Tongue (tissue), 2 donors: Measurements from ENCODE around the gene DNAJC8. TPM values are rescaled to one million over a fixed set of nuclear protein-coding genes. Genes with fewer than 3 reads are reported as not detected.

ENCODE experiments used
- DNase-seq: peaks from one replicate; pipeline ENCODE4 v3.0.0-alpha.2; 2015
- total RNA-seq: library from RNA; depleted of rRNA; stranded (reverse); fragments of >200 nt; gene quantifications from one replicate; pipeline ENCODE4 v1.2.3, GENCODE V29; 2014

Gene DNAJC8
- 33.7 TPM for total RNA-seq

- DNase-seq = peak; percentile 98
Measured at GRCh38 chr1:28232558-28233263, at the start of gene DNAJC8. Gene DNAJC8 (minus strand): TSS chr1:28233029. CDS start chr1:28232998, 31 bp downstream.

GRCh38 chr1:28281608-28282425 lies 49.0 kb upstream of the DNAJC8 start:
- DNase-seq = no peak

- DNase-seq = no peak
Measured at GRCh38 chr1:28280977-28281381, 48.1 kb upstream of the DNAJC8 start.

- DNase-seq = no peak
Measured at GRCh38 chr1:28280501-28280900, 47.7 kb upstream of the DNAJC8 start.

- DNase-seq = no peak
Measured at GRCh38 chr1:28279721-28280120, 46.9 kb upstream of the DNAJC8 start.

GRCh38 chr1:28278763-28279162 lies 45.9 kb upstream of the DNAJC8 start:
- DNase-seq = no peak

GRCh38 chr1:28273216-28273860 lies 40.5 kb upstream of the DNAJC8 start:
- DNase-seq = no peak

- no peak for DNase-seq
Measured at GRCh38 chr1:28272215-28272852, 39.5 kb upstream of the DNAJC8 start.

- DNase-seq = no peak
Measured at GRCh38 chr1:28269529-28269928, 36.7 kb upstream of the DNAJC8 start.

- DNase-seq = no peak
Measured at GRCh38 chr1:28267633-28268032, 34.8 kb upstream of the DNAJC8 start.

GRCh38 chr1:28266920-28267322 lies 34.1 kb upstream of the DNAJC8 start:
- no peak for DNase-seq

GRCh38 chr1:28265577-28265976 lies 32.7 kb upstream of the DNAJC8 start:
- no peak for DNase-seq

GRCh38 chr1:28264897-28265296 lies 32.1 kb upstream of the DNAJC8 start:
- no peak for DNase-seq

GRCh38 chr1:28260803-28261174 lies 28.0 kb upstream of the DNAJC8 start:
- no peak for DNase-seq

GRCh38 chr1:28259934-28260802 lies 27.3 kb upstream of the DNAJC8 start:
- DNase-seq = peak; percentile 85

GRCh38 chr1:28259252-28259933 lies 26.6 kb upstream of the DNAJC8 start, which contains the start of gene SESN2:
Gene SESN2 (plus strand): TSS chr1:28259518. CDS start chr1:28259848, 330 bp downstream.
- DNase-seq = peak; percentile 99

GRCh38 chr1:28258628-28259251 lies 25.9 kb upstream of the DNAJC8 start:
- no peak for DNase-seq

- no peak for DNase-seq
Measured at GRCh38 chr1:28257736-28258135, 24.9 kb upstream of the DNAJC8 start.

GRCh38 chr1:28256197-28256827 lies 23.5 kb upstream of the DNAJC8 start:
- DNase-seq = no peak

GRCh38 chr1:28249866-28250295 lies 17.1 kb upstream of the DNAJC8 start:
- DNase-seq = no peak
